Testis (tissue), 2 donors: Measurements from ENCODE around the gene FRAS1.

Source experiments
- POLR2A ChIP-seq: fragments of 450-650 bp; IDR thresholded peaks from one replicate; pipeline ENCODE4 v1.6.1; 2017; ENCODE audit warnings: antibody characterized with exemption, mild to moderate bottlenecking, moderate library complexity
- TF ChIP-seq, protein P1 (sequence below), 3 experiments: fragments of 450-650 bp in 2 of 3; fragments of 200-600 bp in 1 of 3; sonication (generic) in 1 of 3; IDR thresholded peaks; one replicate each; pipeline ENCODE4 v1.5.1; 2016 to 2019; ENCODE audit warnings: antibody characterized with exemption in 3 of 3, mild to moderate bottlenecking in 2 of 3, moderate library complexity in 1 of 3

DNA sequence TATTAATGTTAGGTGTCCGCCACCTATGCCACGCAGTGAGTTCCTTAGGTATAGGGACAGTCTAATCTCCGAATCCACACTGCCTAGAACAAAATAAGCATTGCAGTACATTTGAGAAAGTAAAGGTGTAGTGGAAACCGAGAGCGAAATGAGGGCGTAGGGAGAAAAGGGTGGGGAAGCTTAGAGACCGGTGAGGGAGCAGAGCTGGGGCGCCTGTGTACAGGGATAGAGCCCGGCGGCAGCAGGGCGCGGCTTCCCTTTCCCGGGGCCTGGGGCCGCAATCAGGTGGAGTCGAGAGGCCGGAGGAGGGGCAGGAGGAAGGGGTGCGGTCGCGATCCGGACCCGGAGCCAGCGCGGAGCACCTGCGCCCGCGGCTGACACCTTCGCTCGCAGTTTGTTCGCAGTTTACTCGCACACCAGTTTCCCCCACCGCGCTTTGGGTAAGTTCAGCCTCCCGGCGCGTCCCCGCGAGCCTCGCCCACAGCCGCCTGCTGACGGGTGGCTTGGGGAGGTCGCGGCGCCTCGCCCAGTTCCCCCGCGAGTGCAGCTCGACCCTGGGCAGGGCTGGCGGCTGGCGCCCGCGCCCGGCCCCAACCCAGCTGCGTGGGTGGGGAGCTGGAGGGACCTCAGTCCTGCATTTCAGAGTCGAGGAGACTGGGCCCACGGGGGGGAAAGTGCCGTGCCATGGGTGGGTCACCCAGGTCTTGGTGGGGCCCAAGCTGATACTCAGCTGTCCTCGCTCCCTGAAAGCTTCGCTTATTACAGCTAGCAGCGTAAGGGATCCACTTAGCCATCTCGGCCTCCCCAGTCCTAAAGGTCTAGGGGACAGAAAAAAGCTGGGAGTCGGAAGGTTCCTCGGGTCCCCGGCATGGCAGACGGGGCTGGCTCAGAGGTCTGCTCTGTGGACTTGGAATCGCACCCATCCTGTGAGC lies 494.6 kb downstream of the FRAS1 start, which contains the start of gene ANXA3:
- TF ChIP-seq POLR2A: no peak
- TF ChIP-seq, protein P1, sequence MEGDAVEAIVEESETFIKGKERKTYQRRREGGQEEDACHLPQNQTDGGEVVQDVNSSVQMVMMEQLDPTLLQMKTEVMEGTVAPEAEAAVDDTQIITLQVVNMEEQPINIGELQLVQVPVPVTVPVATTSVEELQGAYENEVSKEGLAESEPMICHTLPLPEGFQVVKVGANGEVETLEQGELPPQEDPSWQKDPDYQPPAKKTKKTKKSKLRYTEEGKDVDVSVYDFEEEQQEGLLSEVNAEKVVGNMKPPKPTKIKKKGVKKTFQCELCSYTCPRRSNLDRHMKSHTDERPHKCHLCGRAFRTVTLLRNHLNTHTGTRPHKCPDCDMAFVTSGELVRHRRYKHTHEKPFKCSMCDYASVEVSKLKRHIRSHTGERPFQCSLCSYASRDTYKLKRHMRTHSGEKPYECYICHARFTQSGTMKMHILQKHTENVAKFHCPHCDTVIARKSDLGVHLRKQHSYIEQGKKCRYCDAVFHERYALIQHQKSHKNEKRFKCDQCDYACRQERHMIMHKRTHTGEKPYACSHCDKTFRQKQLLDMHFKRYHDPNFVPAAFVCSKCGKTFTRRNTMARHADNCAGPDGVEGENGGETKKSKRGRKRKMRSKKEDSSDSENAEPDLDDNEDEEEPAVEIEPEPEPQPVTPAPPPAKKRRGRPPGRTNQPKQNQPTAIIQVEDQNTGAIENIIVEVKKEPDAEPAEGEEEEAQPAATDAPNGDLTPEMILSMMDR (IDR thresholded peaks at IDR 0.05): no peak
